ENCODE data around the gene ACOT8. TPM values are rescaled to one million over a fixed set of nuclear protein-coding genes. Genes with fewer than 3 reads are reported as not detected.
"Not testable (repeated sequence)": the region's sequence is repeated elsewhere in the genome, so short reads cannot be mapped to it uniquely, and the experiment has no call there.

ACOT8 gene
- total RNA-seq, 1 donor from 2014 or later, result 32.1 TPM

GRCh38 chr20:45834797-45835161 lies 22.4 kb downstream of the ACOT8 start:
- H3K36me3 ChIP-seq, result peaks cover 29% of the 10 kb centered on the region
- DNase-seq, result no peak
- TF ChIP-seq CTCF (IDR thresholded peaks at IDR 0.05; ENCODE audit: borderline replicate concordance), result no peak
- H3K27ac ChIP-seq (replicated peaks), result peak overlapping the region; percentile 96
- no peaks in the 10 kb centered on the region for H3K9me3 ChIP-seq (replicated peaks)
- intact Hi-C loops (cut with micrococcal nuclease), result no loop called here
- H3K4me1 ChIP-seq, result peaks cover 51% of the 10 kb centered on the region
- peak overlapping the region; percentile 89 for H3K4me3 ChIP-seq
- no peaks in the 10 kb centered on the region for H3K27me3 ChIP-seq (ENCODE audit: low read depth)

- intact Hi-C loops (cut with micrococcal nuclease), result no loop called here
- H3K4me1 ChIP-seq, result peaks cover 51% of the 10 kb centered on the region
- H3K27me3 ChIP-seq (ENCODE audit: low read depth), result no peaks in the 10 kb centered on the region
Observed at GRCh38 chr20:45833883-45834796, 23.1 kb downstream of the ACOT8 start.

GRCh38 chr20:45833030-45833882 lies 23.9 kb downstream of the ACOT8 start, which contains the start of gene SNX21:
Gene SNX21 (plus strand): TSS chr20:45833799. CDS start chr20:45833920, 121 bp downstream.
- Histone ChIP-seq H3K36me3 (peaks cover 16% of the 10 kb centered on the region), H3K27ac (replicated peaks) (peak within 1 kb of the TSS; percentile 96), H3K9me3 (replicated peaks) (no peaks in the 10 kb centered on the region), H3K27me3 (ENCODE audit: low read depth) (no peaks in the 10 kb centered on the region), H3K4me3 (peak within 1 kb of the TSS; percentile 89), H3K4me1 (peaks cover 56% of the 10 kb centered on the region)
- peak; percentile 89 for DNase-seq
- no peak for TF ChIP-seq CTCF (IDR thresholded peaks at IDR 0.05; ENCODE audit: borderline replicate concordance)
- intact Hi-C loops (cut with micrococcal nuclease), result no loop called here

More at GRCh38 chr20:45833883-45834796, 23.1 kb downstream of the ACOT8 start:
- DNase-seq, result peak; percentile 79
- Histone ChIP-seq H3K36me3 (peaks cover 23% of the 10 kb centered on the region), H3K27ac (replicated peaks) (peak overlapping the region; percentile 96), H3K4me3 (peak overlapping the region; percentile 89), H3K9me3 (replicated peaks) (no peaks in the 10 kb centered on the region)
- TF ChIP-seq CTCF (IDR thresholded peaks at IDR 0.05; ENCODE audit: borderline replicate concordance), result no peak

- no peaks in the 10 kb centered on the region for H3K27me3 ChIP-seq (ENCODE audit: low read depth)
- peak overlapping the region; percentile 89 for H3K4me3 ChIP-seq
- peaks cover 9% of the 10 kb centered on the region for H3K36me3 ChIP-seq
- intact Hi-C loops (cut with micrococcal nuclease), result no loop called here
- peaks cover 56% of the 10 kb centered on the region for H3K4me1 ChIP-seq
- DNase-seq, result no peak
- TF ChIP-seq CTCF (IDR thresholded peaks at IDR 0.05; ENCODE audit: borderline replicate concordance), result no peak
- H3K27ac ChIP-seq (replicated peaks), result peak overlapping the region; percentile 96
- H3K9me3 ChIP-seq (replicated peaks), result no peaks in the 10 kb centered on the region
Observed at GRCh38 chr20:45832619-45833018, 24.6 kb downstream of the ACOT8 start.

- H3K4me3 ChIP-seq; H3K27ac ChIP-seq (replicated peaks); H3K9me3 ChIP-seq (replicated peaks); H3K27me3 ChIP-seq (ENCODE audit: low read depth); DNase-seq; intact Hi-C loops (cut with micrococcal nuclease); H3K36me3 ChIP-seq: not testable (repeated sequence)
- H3K4me1 ChIP-seq, result peaks cover 40% of the 10 kb centered on the region
Observed at GRCh38 chr20:45829673-45830106, 27.5 kb downstream of the ACOT8 start.
